Activated CD8-positive, alpha-beta T cell treated with anti-CD3 and anti-CD28 coated beads for 36 hours (primary cell): Measurements from ENCODE around the gene RPRML. TPM values are rescaled to one million over a fixed set of nuclear protein-coding genes. Genes with fewer than 3 reads are reported as not detected.

Source experiments
- ATAC-seq: fragments of 200-7000 bp; cut with Tn5 transposase; one replicate; pipeline ENCODE4 v1.10.0; 2021; ENCODE audit warnings: mild to moderate bottlenecking, moderate library complexity
- CTCF ChIA-PET: fragments of 350-600 bp; sonication (Branson Sonifier 250); formaldehyde crosslinking; loops from one replicate; lab custom pipeline; 2021; ENCODE audit warnings: antibody characterized with exemption; lab: Charles Lee
- POLR2A ChIA-PET: fragments of 350-600 bp; sonication (Branson Sonifier 250); formaldehyde crosslinking; loops from one replicate; lab custom pipeline; 2021; ENCODE audit warnings: antibody characterized with exemption; lab: Charles Lee
- DNase-seq: peaks from one replicate; pipeline ENCODE4 v3.0.0-alpha.2; 2020
- H3K27ac Mint-ChIP-seq: one replicate; pipeline ENCODE4 v1.8.0; 2021; ENCODE audit warnings: mild to moderate bottlenecking, mixed read lengths
- H3K27me3 Mint-ChIP-seq: one replicate; pipeline ENCODE4 v1.8.0; 2021; ENCODE audit warnings: mixed read lengths
- H3K36me3 Mint-ChIP-seq: one replicate; pipeline ENCODE4 v1.8.0; 2021; ENCODE audit warnings: low read depth, mixed read lengths
- H3K4me1 Mint-ChIP-seq: one replicate; pipeline ENCODE4 v1.8.0; 2021; ENCODE audit warnings: low read depth, mixed read lengths
- H3K4me3 Mint-ChIP-seq: one replicate; pipeline ENCODE4 v1.8.0; 2021; ENCODE audit warnings: mild to moderate bottlenecking, moderate library complexity, mixed read lengths
- H3K9me3 Mint-ChIP-seq: one replicate; pipeline ENCODE4 v1.8.0; 2021; ENCODE audit warnings: mixed read lengths
- CTCF ChIP-seq: fragments of 200-600 bp; IDR thresholded peaks from one replicate; pipeline ENCODE4 v1.8.0; 2022; ENCODE audit warnings: antibody characterized with exemption, mild to moderate bottlenecking
- intact Hi-C: fragments of 100-400 bp; cut with micrococcal nuclease; formaldehyde crosslinking; loops from one replicate; pipeline ENCODE4 v1.10.0; 2022
- total RNA-seq, 2 experiments: library from RNA; stranded (reverse); gene quantifications; one replicate each; pipeline ENCODE4 v1.2.3, GENCODE V29; 2021

Gene RPRML
- total RNA-seq, 2 experiments from 2014 or later = not detected

- no peak for DNase-seq
- no peak for TF ChIP-seq CTCF
- ChIA-PET POLR2A (no interaction called here), CTCF (interaction anchor here (1.2 kb wide), 1 partner anchor 9 kb away, joined by 3 read pairs; no protein-coding TSS in a partner anchor)
- Mint-ChIP-seq H3K4me3 (no peak overlapping the region), H3K9me3 (no peaks in the 10 kb centered on the region), H3K27me3 (no peaks in the 10 kb centered on the region), H3K4me1 (peaks cover 12% of the 10 kb centered on the region), H3K27ac (no peak overlapping the region), H3K36me3 (no peaks in the 10 kb centered on the region)
- ATAC-seq = no peak
- intact Hi-C loops = no loop called here
Measured at GRCh38 chr17:46948544-46948943, 30.5 kb downstream of the RPRML start.

- POLR2A ChIA-PET = interaction anchor here (0.6 to 0.7 kb wide), 2 partner anchors 25 to 260 kb away, joined by 3 read pairs; partner anchors contain the start of gene GOSR2
- Mint-ChIP-seq H3K9me3 (no peaks in the 10 kb centered on the region), H3K4me3 (no peak overlapping the region), H3K27ac (no peak overlapping the region), H3K36me3 (peaks cover 3% of the 10 kb centered on the region), H3K27me3 (no peaks in the 10 kb centered on the region), H3K4me1 (peaks cover 22% of the 10 kb centered on the region)
- CTCF ChIA-PET = no interaction called here
- ATAC-seq = no peak
- DNase-seq = no peak
- TF ChIP-seq CTCF = no peak
- intact Hi-C loops = no loop called here
Measured at GRCh38 chr17:46947216-46947615, 31.8 kb downstream of the RPRML start.

- ChIA-PET POLR2A (no interaction called here), CTCF (interaction anchor here (1.2 kb wide), 1 partner anchor 31 kb away, joined by 3 read pairs; no protein-coding TSS in a partner anchor)
- Mint-ChIP-seq H3K4me1 (peaks cover 22% of the 10 kb centered on the region), H3K4me3 (no peak overlapping the region), H3K36me3 (peaks cover 11% of the 10 kb centered on the region), H3K27ac (no peak overlapping the region), H3K9me3 (no peaks in the 10 kb centered on the region), H3K27me3 (no peaks in the 10 kb centered on the region)
- no peak for TF ChIP-seq CTCF
- intact Hi-C loops = loop anchor here (5.0 kb wide), 2 partner anchors 57 to 103 kb away; no protein-coding TSS in a partner anchor
- no peak for ATAC-seq
- no peak for DNase-seq
Measured at GRCh38 chr17:46944931-46945330, 34.1 kb downstream of the RPRML start.

- no peak for TF ChIP-seq CTCF
- Mint-ChIP-seq H3K4me3 (no peak overlapping the region), H3K4me1 (peaks cover 22% of the 10 kb centered on the region), H3K36me3 (peaks cover 14% of the 10 kb centered on the region), H3K27me3 (no peaks in the 10 kb centered on the region), H3K27ac (no peak overlapping the region), H3K9me3 (no peaks in the 10 kb centered on the region)
- CTCF ChIA-PET = interaction anchor here (2.0 to 5.8 kb wide), 7 partner anchors 8 to 101 kb away, joined by 8 to 45 read pairs (median 13); no protein-coding TSS in a partner anchor
- POLR2A ChIA-PET = interaction anchor here (0.5 kb wide), 1 partner anchor 124 kb away, joined by 4 read pairs; no protein-coding TSS in a partner anchor
- intact Hi-C loops = loop anchor here (5.0 kb wide), 2 partner anchors 59 to 101 kb away; no protein-coding TSS in a partner anchor
- DNase-seq (peak; percentile 41), ATAC-seq (peak; percentile 45)
Measured at GRCh38 chr17:46943501-46944393, 35.3 kb downstream of the RPRML start.

GRCh38 chr17:46943218-46943500 is 35.9 kb downstream of the RPRML start:
- TF ChIP-seq CTCF = no peak
- Mint-ChIP-seq H3K9me3 (no peaks in the 10 kb centered on the region), H3K27ac (no peak overlapping the region), H3K36me3 (peaks cover 19% of the 10 kb centered on the region), H3K4me3 (no peak overlapping the region), H3K4me1 (peaks cover 22% of the 10 kb centered on the region), H3K27me3 (no peaks in the 10 kb centered on the region)
- ATAC-seq = peak; percentile 8
- intact Hi-C loops = loop anchor here (5.0 kb wide), 2 partner anchors 59 to 101 kb away; no protein-coding TSS in a partner anchor
- ChIA-PET CTCF (interaction anchor here (0.5 to 5.8 kb wide), 15 partner anchors 8 to 247 kb away, joined by 3 to 45 read pairs (median 11); no protein-coding TSS in a partner anchor), POLR2A (no interaction called here)
- DNase-seq = no peak
